ENCODE measurements around the gene PLA2G3.
"Not testable (repeated sequence)": the region's sequence is repeated elsewhere in the genome, so short reads cannot be mapped to it uniquely, and the experiment has no call there.

PLA2G3 gene, protein sequence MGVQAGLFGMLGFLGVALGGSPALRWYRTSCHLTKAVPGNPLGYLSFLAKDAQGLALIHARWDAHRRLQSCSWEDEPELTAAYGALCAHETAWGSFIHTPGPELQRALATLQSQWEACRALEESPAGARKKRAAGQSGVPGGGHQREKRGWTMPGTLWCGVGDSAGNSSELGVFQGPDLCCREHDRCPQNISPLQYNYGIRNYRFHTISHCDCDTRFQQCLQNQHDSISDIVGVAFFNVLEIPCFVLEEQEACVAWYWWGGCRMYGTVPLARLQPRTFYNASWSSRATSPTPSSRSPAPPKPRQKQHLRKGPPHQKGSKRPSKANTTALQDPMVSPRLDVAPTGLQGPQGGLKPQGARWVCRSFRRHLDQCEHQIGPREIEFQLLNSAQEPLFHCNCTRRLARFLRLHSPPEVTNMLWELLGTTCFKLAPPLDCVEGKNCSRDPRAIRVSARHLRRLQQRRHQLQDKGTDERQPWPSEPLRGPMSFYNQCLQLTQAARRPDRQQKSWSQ

DNA sequence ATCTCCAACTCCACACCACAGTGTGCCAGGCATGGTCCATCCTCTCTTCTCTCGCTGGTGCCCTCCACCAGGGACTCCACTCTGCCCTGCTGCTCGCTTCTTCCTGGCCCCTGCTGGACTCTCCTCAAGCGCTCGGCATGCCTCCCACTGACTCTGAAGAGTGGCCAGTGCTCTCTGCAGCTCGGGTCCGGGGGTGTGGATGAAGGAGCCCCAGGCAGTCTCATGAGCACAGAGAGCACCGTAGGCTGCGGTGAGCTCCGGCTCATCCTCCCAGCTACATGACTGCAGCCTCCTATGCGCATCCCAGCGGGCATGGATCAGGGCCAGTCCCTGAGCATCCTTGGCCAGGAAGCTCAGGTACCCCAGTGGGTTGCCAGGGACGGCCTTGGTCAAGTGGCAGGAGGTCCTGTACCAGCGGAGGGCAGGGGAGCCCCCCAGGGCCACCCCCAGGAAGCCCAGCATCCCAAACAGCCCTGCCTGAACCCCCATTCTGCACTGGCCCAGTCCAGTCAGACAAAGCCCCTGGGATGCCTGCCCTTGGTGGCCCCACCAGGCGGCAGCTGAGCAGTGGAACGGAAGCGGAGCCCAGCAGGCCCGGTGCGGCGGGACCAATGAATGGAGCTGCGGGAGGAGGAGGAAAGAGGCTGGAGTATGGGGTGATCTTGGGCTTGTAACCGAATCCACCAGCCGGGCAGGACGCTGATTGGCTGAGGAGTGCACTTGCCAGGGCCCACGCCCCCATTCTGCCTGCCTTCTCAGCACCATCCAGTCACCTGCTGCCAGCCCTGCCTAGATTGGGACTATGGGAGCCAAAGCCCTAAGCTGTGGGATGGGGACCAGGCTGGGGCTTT, at the start of gene PLA2G3:
Gene PLA2G3, minus strand, starts transcription at position 643 of the 851 bp plus-strand sequence. Its CDS starts 154 bp downstream, at position 489.
- no peak for DNase-seq (ENCODE audit: low read depth)

DNA sequence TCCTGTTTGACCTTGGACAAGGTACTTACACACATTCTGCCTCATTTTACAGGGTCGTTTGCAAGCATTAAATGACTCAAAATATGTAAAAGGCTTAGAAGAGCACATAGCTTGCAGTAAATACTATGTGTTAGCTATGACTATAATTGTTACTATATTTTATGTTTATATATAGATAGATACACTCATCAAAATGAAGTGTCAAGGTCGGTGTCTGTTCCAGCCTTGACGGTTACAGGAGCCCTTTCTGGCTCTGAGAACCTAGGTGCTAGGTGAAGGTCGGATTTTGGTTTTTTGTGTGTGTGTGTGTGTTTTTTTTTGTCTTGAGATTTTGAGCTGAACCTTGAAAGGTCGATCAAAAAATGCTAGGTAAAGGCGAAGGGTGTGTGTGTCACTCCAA, 47.3 kb upstream of the PLA2G3 start:
- no peak for DNase-seq (ENCODE audit: low read depth)

DNA sequence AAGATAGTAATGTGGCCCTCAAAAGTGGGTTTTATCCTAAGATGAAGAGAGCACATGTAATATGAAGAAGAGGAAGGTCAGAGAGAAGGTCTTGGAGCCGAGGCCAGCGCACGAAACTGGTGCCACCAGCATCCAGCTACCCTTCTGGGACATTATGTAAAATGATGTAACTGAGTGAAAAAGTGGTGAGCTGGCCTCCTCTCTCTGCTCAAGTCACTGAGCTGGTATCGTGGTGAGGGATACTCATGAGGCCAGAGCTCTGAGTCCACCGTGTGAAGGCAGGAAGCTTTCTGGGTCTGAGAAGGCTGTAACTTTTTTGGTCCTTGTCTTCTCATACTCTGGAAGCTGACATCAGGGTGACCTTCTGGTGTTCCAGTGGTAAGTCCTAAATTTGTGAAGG, 44.7 kb upstream of the PLA2G3 start:
- no peak for DNase-seq (ENCODE audit: low read depth)

DNA sequence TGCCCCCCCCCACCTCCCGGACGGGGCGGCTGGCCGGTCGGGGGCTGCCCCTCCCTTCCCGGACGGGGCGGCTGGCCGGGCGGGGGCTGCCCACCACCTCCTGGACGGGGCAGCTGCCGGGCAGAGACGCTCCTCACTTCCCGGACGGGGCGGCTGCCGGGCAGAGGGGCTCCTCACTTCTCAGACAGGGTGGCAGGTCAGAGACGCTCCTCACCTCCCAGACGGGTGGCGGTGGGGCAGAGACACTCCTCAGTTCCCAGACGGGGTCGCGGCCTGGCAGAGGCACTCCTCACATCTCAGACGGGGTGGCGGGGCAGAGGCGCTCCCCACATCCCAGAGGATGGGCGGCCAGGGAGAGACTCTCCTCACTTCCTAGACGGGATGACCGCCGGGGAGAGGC, 43.7 kb upstream of the PLA2G3 start:
- DNase-seq (ENCODE audit: low read depth): no peak

DNA sequence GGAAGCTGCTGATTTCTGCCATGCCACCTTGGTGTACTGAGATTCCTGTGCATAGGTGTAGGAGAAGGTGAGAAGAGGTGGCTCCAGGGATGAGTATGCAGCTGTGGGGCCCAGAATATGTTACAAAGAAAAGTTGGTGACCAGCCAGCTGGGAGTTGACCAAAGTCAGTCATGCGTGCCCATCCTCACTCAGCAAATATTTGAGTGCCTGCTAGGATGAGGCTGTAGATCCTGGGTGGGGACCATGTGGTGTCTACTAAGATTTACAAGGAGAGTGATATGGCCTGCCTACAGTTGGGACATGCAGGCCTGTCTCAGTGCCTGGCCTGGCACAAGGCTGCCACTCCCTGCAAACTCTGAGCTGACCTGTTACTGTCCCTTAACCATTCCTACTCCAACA, 39.0 kb upstream of the PLA2G3 start:
- DNase-seq (ENCODE audit: low read depth): no peak

DNA sequence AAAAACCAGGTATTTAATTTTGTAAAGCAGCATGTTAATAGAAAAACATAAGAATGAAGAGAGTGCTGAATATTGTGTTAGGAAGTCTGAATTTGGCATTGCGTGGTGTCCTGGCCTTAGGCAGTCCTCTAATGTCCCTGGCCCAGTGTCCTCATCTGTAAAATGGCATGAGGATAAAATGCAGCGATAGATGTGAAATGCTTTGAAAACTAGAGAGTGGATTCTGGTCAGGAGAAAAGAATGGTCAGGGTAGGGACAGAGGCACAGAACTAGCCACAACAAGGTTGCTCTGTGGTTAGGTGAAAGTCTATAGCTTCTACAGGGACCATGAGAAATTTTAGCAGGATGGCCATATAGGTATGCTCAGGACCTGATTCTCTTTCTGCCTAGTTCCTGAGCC, 38.6 kb upstream of the PLA2G3 start:
- no peak for DNase-seq (ENCODE audit: low read depth)

DNA sequence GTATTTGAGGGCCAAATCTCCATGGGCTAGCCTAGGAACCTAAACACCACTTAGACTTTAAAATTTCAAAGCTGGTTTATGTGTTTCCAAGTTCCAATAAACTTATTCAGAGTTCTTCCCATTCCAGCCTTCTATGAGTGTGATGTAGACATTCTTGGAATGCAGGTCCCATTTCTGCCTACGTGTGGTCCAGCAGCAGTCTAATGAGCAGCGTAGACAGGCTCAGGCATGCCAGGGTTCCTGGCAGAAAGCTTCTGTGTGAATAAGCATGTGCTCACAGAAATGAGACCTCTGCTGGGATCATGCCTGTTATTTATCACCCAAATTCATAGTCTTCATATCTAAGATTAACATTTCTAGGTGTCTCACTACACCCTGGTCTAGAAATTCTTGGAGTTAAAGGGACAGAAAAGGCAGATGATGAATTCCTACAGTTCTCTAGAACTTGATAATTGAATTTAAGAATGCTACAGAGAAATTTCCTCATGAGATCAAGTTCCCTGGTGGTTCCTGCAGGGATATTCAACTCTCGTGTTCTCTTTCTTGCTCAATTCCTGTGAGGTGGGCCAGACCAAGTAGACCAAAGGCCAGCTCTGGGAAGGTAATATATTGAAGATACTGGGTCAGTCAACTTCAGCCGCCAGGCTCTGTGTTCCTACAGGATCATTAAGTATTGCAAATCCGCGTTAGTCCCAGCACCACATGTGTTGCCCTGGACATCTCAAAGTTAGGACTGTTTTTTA, 37.3 kb upstream of the PLA2G3 start:
- DNase-seq (ENCODE audit: low read depth): peak; percentile 91

DNA sequence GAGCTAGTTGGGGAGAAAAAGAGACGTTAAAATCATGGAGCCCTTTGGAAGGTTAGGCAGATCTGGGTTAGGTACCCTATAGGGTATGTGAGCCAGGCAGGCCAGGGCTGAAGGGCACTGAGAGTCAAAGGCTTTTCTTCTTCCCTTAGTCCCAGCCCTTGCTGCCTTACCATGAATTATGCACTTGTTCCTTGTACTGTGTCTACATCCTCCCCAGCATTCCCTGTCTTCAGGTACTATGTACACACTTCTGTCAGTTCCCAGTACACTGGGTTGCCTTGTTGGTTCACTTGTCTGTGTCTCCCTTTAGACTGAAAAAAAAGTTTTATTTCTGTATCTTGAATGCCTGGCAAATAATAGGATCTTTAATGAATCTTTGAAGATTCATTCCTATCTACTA, 36.6 kb upstream of the PLA2G3 start:
- no peak for DNase-seq (ENCODE audit: low read depth)

DNA sequence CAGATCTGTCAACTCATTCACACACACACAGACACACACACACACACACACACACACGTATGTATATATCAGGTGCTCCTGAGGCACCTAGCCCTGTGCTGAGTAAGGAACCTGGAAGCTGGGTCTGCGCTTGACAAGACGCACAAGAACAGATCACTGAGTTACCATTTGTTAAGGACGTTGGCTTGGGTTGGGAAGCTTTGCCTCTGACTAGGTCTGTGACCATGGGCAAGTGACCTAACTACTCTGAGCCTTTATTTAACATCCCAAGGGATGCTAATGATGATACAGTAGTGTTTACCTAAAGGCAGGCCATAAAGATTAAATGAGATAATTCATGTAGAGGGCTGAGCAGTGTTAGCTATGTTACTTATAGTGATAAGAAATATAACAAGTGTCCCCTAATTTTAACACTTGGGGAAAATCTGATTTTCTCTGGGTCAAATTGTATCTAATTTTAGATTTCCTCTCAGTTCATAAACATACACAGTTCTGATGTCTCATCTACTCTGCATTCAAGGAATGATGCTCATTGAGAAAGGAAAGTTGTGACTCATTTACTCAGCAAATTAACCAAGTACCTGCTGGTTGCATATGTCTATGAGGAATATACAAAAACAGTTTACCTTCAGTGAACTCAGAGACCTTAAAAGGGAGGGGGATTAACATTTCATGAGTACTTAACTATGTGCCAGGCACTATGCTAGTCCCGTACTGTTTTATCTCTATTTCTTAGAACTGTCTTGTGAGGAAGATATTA, 33.3 kb upstream of the PLA2G3 start:
- peak; percentile 89 for DNase-seq (ENCODE audit: low read depth)

DNA sequence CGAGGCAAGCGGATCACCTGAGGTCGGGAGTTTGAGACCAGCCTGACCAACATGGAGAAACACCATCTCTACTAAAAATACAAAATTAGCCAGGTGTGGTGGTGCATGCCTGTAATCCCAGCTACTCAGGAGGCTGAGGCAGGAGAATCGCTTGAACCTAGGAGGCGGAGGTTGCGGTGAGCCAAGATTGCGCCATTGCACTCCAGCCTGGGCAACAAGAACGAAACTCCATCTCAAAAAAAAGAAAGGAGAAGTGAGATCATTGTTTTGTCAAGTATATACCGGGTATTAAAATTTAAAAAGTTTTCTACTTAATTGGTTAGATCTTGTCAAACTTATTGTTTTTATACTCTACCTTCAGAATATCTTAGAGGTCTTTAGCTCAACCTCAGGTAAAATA, 31.4 kb upstream of the PLA2G3 start:
- DNase-seq (ENCODE audit: low read depth): not testable (repeated sequence)

DNA sequence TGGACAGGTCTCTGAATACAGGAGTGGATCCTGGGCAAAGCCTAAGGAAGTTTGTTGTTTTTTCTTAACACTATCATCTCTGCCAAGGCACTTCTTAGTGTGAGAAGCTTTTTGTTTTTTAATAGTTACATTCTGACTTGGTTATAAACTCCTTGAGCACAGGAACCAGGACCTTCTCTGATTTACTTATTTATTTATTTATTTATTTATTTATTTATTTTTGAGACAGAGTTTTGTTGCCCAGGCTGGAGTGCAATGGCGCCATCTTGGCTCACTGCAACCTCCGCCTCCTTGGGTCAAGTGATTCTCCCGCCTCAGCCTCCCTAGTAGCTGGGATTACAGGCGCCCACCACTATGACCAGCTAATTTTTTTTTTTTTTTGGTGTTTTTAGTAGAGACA, 30.7 kb upstream of the PLA2G3 start:
- DNase-seq (ENCODE audit: low read depth): no peak

DNA sequence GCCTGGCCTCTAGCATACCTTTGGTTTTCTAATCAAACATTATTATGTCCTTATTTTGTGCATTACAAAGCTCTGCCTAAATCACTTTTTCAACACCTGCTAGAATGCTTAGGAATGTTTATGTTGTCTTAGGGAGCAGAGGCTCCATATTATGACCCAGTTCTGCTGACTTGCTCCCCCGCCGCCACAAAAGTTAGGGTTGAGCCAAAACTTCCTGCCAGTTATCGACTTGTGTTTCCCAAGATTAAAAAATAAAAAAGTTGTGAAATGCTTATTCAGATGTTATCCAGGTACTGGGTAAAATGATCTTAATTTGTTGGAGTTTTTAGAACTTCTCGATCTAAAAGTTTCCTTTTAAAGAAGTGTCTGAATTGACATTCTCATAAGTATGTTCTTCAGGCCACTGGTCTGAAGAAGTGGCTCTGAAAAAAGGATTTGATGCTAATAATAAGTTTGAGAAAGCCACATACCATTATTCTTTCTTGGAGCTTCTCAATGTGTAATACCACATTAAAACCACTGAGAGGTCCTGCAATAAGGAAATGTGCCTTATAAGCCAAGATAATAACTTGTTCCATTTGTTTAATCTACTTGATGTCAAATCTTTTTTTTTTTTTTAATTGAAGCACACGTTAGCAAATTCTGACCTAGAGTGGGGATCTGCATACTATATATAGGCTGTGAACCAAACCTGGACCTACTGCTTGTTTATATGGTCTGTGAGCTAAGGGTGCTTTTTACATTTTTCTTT, 21.9 kb upstream of the PLA2G3 start:
- no peak for DNase-seq (ENCODE audit: low read depth)

DNA sequence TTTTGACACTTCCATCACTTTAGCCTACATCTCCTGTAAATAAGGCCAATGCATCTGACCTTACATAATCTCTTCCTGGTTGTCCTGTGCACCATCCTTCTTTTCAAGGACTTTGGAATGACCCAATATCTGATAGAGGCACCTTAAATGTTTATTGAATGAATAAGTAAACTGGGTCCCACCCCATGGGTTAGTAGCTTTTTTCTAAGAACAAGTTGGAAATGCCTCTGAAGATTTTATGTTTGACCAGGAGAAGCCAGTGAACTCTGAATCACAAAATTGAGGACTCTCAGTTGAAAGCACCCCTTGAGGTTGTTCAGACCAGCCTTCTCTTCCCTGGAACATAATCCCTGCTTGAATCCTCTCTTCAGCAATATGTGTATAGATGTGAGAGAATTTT, 21.1 kb upstream of the PLA2G3 start:
- DNase-seq (ENCODE audit: low read depth): no peak

DNA sequence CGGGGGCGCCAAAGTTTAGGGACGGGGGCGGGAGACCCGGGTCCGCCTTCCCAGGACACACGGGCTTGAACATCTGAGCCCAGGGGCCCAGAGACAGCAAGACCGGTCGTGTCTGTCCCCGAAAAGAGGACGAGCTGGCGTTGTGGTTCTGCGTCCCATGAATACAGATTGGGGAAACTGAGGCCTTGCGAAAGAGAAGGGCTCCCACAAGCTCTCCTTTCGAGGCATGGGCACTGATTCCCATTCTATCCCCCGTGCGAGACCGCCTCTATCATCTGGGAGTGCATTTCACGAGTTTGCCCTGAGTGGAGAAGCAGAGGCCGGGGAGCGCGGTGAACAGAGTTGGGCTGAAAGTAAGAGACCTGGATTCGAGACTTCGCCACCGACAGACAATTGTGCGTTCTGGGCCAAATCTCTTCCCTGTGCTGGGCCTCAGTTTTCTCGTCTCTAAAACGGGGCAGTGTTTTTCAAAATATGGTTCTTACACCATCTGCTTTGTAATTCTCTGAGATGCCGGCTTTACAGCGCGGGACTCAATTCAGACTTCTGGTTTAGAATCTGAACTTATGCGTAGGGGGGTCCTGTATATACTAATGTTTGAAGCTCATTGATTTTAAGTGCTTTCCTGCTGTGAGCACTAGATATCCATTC, 20.1 kb upstream of the PLA2G3 start:
- no peak for DNase-seq (ENCODE audit: low read depth)

DNA sequence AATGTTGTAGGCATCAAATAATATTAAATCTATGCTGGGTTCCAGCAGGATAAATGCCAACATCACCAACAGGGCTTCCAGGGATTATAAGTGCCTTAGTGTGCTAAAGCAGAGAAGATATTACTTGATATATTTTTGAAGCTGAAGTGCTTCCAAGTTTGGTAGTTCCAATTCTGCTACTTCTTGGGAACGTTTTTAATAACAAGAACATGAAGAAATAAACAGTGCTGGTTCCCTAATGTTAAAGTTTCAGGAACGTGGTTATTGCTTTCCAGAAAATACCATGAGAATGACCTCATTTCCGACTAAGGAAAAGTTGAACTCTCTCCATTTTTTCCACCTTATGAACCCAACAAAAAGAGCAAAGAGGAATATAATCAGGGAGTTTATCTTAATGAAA, 15.1 kb upstream of the PLA2G3 start:
- no peak for DNase-seq (ENCODE audit: low read depth)

DNA sequence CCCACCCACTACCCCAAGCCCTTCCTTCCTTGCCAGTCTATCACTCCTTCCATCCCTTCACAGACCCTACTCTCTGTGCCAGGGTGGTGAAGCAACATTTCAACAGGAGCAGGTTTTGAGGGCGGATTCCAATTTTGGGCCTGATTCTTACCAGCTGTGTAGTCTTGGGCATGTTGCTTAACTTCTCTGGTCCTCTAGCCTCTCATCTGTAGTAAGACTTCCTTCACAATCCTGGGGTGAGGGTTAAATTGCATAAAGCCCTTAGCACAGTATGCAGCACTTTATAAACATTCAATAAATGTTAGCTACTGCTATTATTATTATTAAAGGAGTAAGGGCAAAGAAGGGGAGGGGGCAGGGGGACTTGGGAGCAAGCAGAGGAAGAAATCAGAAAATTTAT, 14.7 kb upstream of the PLA2G3 start:
- no peak for DNase-seq (ENCODE audit: low read depth)

DNA sequence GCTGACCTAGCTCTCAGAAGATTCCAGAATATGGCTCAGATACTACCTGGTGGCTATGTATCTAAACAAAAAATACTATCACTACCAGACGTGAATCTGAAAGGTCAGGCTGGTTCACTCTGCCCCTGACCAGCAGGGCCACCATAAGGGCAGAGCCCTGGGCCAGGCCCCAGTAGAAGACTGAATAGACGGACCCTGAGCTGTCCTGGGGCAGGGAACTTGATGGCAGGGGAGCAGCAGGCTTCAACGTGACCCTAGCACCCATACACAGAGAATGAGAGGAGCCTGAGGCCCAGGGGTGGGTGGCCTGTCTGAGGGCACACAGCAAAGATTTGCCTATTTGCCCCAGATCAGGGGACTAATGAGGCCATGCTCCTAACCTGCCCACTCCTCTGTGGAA, 13.0 kb upstream of the PLA2G3 start:
- DNase-seq (ENCODE audit: low read depth): no peak

DNA sequence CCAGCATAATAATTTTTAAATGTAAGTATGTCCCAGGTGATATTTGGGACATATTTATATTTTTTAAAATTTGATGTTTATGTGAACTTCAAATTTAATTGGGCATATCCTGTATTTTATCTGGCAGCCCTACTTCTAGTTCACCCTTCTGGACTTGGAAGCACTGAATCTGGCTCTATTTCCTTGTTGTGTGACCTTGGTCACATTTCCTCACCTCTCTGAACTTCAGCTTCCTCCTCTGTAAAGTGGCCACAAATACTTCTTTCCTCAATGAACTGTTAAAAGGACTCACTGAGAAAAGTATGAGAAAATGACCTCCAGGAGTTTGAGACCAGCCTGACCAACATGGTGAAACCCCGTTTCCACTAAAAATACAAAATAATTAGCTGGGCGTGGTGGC, 11.6 kb upstream of the PLA2G3 start:
- DNase-seq (ENCODE audit: low read depth): no peak

DNA sequence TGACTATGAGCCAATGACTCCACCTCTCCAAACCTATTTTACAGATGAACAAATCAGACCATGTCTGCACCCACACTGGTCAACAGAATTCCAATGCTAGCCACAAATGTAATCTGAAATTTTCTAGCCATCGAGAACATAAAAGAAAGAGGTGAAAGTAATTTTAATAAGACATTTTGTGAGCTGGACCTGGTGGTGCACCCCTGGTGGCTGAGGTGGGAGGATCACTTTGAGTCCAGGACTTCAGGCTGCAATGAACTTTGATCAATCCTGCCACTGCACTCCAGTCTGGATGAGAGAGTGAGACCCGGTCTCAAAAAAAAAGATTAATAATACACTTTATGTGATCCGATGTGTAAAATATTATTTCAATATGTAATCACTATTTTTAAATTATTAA, 10.3 kb upstream of the PLA2G3 start:
- no peak for DNase-seq (ENCODE audit: low read depth)

DNA sequence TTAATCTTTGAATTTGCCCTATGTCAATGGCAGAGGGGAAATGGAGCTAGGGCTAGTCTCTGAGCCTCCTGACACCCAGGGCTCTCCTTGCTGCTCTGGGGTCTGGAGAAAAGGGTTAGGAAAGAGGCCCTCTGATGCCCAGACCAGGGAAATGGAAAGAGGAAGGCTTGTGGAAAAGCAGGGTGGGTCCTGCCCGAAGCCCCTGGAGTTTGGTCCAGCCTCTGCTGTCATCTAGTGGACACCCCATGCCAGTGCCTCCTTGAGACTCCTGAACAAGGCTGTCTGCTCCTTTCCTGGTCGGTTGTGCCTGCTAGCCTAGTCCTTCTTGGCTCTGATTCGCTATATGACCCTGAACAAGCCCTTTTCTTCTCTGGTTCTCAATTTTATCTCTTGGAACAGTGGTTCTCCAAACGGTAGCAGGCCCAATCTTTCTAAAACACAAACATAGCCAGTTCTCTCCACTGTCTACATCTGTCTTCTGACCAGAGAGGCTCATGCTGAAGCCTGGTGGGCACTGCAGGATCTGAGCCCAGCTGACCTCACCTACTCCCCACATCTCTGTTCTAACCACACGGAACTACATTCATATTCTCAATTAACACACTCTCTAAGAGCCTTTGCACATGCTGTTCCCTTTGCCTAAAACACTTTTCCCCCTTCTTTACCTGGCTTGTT, 8.8 kb upstream of the PLA2G3 start:
- no peak for DNase-seq (ENCODE audit: low read depth)

All from HS-5 (cell line).